Stimulated activated CD4-positive, alpha-beta T cell treated with anti-CD3 and anti-CD28 coated beads, Interleukin-12 subunit alpha, Interleukin-12 subunit beta, amount 100 ng/mL, for 48 hours (primary cell): ENCODE data around the gene TEX44.

Source experiments
- DNase-seq, 3 donors: peaks; one replicate each; pipeline ENCODE4 v3.0.0-alpha.2; 2020; ENCODE audit warnings: low read depth in 2 of 3, low spot score in 1 of 3

TEX44 gene

GRCh38 chr2:231632559-231633142, 40.0 kb downstream of the TEX44 start:
- DNase-seq: no peak

DNA sequence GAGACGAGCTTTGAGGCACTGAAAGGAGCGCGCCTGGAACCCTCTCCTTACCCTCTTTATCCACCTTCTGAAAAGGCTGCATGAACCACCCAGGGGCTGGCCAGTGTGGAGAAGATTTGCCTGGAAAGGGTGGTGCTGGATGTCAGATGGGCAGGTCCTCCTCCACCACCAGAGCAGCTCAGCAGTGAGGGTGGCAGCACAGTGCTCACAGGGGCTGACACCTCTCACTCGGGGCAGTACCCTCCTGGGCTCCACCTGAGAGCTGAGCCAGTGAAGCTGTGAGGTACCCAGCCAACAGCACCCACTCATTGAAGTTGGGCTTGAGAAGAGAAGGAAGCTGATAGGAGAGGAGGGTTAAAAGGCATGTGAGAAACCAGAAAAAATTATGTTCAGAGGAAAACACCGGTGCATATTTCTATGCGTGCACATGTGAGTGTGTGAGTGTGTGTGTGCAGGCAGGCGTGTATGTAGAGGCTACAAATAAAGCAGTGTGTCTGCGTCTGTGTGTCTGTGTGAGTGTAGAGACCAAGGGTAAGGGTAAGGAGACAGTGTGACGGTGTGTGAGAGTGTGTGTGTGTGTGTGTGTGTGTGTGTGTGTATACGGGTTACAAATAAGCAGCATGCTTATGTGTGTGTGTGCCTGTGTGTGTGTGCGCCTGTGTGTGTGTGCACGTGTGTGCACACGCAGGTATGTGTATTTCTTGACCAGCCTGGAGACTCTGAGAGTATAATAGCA, 40.7 kb downstream of the TEX44 start:
- no peak for DNase-seq

DNA sequence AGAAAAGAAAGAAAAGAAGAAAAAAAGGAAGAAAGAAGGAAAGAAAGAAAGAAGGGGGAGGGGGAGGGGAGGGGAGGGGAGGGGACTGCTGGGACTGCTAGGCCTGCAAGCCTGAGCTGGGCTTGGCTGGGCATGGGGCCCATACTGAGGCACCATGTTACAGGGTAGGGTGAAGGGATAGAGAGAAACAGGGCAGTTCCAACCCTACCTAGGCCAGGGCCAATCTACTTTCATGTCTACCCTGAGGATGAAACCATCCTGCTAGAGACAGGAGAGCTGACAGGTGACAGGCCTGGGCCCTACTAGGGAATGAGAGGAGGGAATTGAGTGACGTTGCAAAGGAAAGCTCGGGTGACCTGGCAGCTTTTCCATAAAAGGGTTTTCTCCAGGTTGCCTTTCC, 41.7 kb downstream of the TEX44 start:
- no peak for DNase-seq

DNA sequence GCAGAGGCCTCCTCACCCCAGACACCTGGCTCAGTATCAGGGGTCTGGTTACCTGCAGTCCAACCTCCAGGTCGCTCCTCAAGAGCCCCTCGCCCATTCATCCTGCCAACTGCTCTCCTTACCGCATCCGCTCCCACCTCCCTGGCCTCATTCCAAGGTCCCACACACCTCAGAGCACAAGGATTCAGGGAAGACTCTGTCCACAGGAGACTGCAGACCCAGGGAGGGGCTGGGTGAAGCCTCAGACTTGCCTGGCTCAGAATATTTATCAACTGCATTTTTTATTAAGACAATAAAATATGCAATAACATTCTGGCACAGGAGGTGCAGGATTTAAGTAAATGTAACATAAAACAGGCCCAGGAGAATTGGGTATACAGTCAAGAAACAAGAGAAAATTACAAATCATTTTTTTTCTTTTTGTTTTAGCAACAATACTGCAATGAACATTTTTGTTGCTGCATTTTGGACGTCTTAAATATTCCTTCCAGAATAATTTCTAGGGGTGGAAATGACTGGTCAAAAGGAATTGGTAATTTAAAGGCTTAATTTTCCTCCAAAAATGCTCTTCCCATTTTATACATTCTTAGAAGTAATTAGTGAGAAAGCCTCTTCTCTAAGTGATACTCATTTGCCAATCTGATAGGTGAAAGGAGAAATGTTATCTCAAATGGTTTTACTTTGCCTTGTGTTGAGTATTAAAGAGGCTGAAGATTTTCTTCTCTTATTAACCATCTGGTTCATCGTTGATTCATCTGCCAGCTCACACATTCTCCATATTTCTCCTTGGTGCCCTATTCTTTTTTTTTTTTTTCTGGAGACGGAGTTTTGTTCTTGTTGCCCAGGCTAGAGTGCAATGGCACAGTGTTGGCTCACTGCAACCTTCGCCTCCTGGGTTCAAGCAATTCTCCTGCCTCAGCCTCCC, 42.5 kb downstream of the TEX44 start:
- DNase-seq: no peak

DNA sequence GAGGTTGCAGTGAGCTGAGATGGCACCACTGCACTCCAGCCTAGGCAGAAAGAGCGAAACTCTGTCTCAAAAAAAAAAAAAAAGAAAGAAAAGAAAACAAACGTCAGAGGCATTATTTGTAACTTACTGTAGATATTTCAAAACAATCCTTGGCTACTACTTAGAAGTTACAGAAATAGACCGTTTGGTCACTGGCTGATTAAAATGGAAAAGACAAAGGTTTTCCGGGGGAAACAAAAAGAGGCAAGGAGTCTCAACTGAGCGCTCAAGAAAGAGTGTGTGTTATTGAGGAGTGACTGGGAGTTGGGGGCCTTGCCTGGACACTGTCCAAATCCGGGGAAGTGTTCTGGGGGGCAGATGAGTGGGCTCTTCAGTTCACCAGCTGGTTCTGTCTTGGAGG, 47.6 kb downstream of the TEX44 start:
- no peak for DNase-seq

- no peak for DNase-seq
Measured at GRCh38 chr2:231640641-231641111, 48.0 kb downstream of the TEX44 start.

GRCh38 chr2:231642631-231643494, 50.2 kb downstream of the TEX44 start:
- peak; percentile 53 to 68 (median 63) for DNase-seq

GRCh38 chr2:231643495-231643888, 50.8 kb downstream of the TEX44 start:
- DNase-seq: no peak
